HG03064 (cell line): ENCODE results near the gene SOX13.
"Not testable (repeated sequence)": the region's sequence is repeated elsewhere in the genome, so short reads cannot be mapped to it uniquely, and the experiment has no call there.

ENCODE experiments used
- ATAC-seq: cut with Tn5 transposase; IDR thresholded peaks from one replicate; pipeline ENCODE4 v1.9.1; 2021; ENCODE audit warnings: low read depth; ENCODE audit not compliant: unreplicated experiment

The SOX13 gene

GRCh38 chr1:204084247-204084772 lies 11.4 kb downstream of the SOX13 start:
- ATAC-seq: no peak

- ATAC-seq: no peak
Measured at GRCh38 chr1:204085876-204086275, 13.0 kb downstream of the SOX13 start.

GRCh38 chr1:204087181-204087892 lies 14.4 kb downstream of the SOX13 start:
- no peak for ATAC-seq

GRCh38 chr1:204087893-204088528 lies 15.1 kb downstream of the SOX13 start:
- ATAC-seq: no peak

- no peak for ATAC-seq
Measured at GRCh38 chr1:204088596-204088995, 15.7 kb downstream of the SOX13 start.

- no peak for ATAC-seq
Measured at GRCh38 chr1:204089044-204089751, 16.3 kb downstream of the SOX13 start.

- not testable (repeated sequence) for ATAC-seq
Measured at GRCh38 chr1:204090132-204090531, 17.2 kb downstream of the SOX13 start.

GRCh38 chr1:204091066-204091465 lies 18.2 kb downstream of the SOX13 start:
- no peak for ATAC-seq

- ATAC-seq: no peak
Measured at GRCh38 chr1:204091787-204092312, 18.9 kb downstream of the SOX13 start.

- no peak for ATAC-seq
Measured at GRCh38 chr1:204092632-204093420, 19.9 kb downstream of the SOX13 start.

GRCh38 chr1:204093421-204093717 lies 20.5 kb downstream of the SOX13 start:
- no peak for ATAC-seq

GRCh38 chr1:204093781-204094180 lies 20.9 kb downstream of the SOX13 start:
- ATAC-seq: no peak

- no peak for ATAC-seq
Measured at GRCh38 chr1:204094313-204094729, 21.4 kb downstream of the SOX13 start.

GRCh38 chr1:204094856-204095634 lies 22.1 kb downstream of the SOX13 start:
- no peak for ATAC-seq

- no peak for ATAC-seq
Measured at GRCh38 chr1:204096931-204097330, 24.0 kb downstream of the SOX13 start.

- ATAC-seq: no peak
Measured at GRCh38 chr1:204098683-204099082, 25.8 kb downstream of the SOX13 start.

GRCh38 chr1:204099754-204100153 lies 26.8 kb downstream of the SOX13 start:
- not testable (repeated sequence) for ATAC-seq

- ATAC-seq: no peak
Measured at GRCh38 chr1:204102029-204102611, 29.2 kb downstream of the SOX13 start.

GRCh38 chr1:204102739-204103430 lies 30.0 kb downstream of the SOX13 start:
- no peak for ATAC-seq
